ENCODE results near the gene C19orf81. TPM values are rescaled to one million over a fixed set of nuclear protein-coding genes. Genes with fewer than 3 reads are reported as not detected.

The C19orf81 gene
- total and polyA plus RNA-seq, 9 of the 15 experiments (the other 6 are each of a cell fraction or from before 2014, with no cell fraction given), result 2.5 to 42.9 (median 33.0) TPM; not detected in 4

- BruUV-seq (replicated peaks), result no TSS peak
- Histone ChIP-seq H3K4me1 (replicated peaks in 1 of 2; ENCODE audit: control insufficient read depth in 2 of 2, insufficient read depth in 2 of 2, low read length in 2 of 2) (peaks cover 0 to 19% of the 10 kb centered on the region in 2 experiments; a peak in 2 of 5 replicates), H3K9me1 (ENCODE audit: control insufficient read depth, insufficient read depth, low read length) (no peaks in the 10 kb centered on the region), H3K4me3 (no peak overlapping the region), H2AFZ (ENCODE audit: low read depth, low read length) (no peak overlapping the region), H3K79me2 (ENCODE audit: control insufficient read depth, insufficient read depth, low read length) (no peaks in the 10 kb centered on the region), H3K36me3 (ENCODE audit: control insufficient read depth, insufficient read depth, low read length) (no peaks in the 10 kb centered on the region), H3K9me3 (replicated peaks; ENCODE audit: control insufficient read depth, insufficient read depth, low read depth, low read length) (peaks cover 10% of the 10 kb centered on the region; the same call in 1 of the 2 replicates), H3K27ac (ENCODE audit: extremely low read depth, low read depth, low read length) (no peak overlapping the region), H4K20me1 (replicated peaks; ENCODE audit: control insufficient read depth, insufficient read depth, low read length) (no peaks in the 10 kb centered on the region), H3K9ac (ENCODE audit: insufficient read depth in 1 of 2, low read depth in 2 of 2, low read length in 2 of 2) (no peak overlapping the region), H3K4me2 (ENCODE audit: insufficient read depth, low read length) (no peak overlapping the region), H3K27me3 (ENCODE audit: control insufficient read depth in 2 of 2, insufficient read depth in 2 of 2, low read length in 2 of 2) (peaks cover 0 to 9% of the 10 kb centered on the region in 2 experiments; a peak in 2 of 5 replicates)
- POLR2A ChIA-PET, result interaction anchor here (0.6 kb wide), 1 partner anchor 578 kb away, joined by 3 read pairs; no protein-coding TSS in a partner anchor
- ATAC-seq, result peak; percentile 59; the same call in 2 of the 3 replicates
- intact Hi-C loops (cut with micrococcal nuclease) (no loop called here), in situ Hi-C loops (cut with MboI) (no loop called here)
- FAIRE-seq, result no peak
- WGBS (ENCODE audit: insufficient coverage, low coverage, missing lambda C conversion rate), result 47% methylated on average over 20 of the region's 20 CpGs
- DNase-seq (ENCODE audit: extremely low read depth in 1 of 4, low spot score in 3 of 4), result peak in 2 of 4 experiments; percentile 28 to 37
- CTCF ChIA-PET (ENCODE audit: low intra/inter-chr PET ratio), result no interaction called here
- TF ChIP-seq ZNF239 (CRISPR knock-in tag; IDR thresholded peaks at IDR 0.05) (no peak), ZNF740 (CRISPR knock-in tag; IDR thresholded peaks at IDR 0.05) (peak; percentile 56; the same call in 1 of the 2 replicates), ZNF740 (tag; IDR thresholded peaks at IDR 0.05) (no peak), CTCF (IDR thresholded peaks at IDR 0.05 in 2 of 3, conservative IDR thresholded peaks at IDR 0.05 in 1 of 3; ENCODE audit: insufficient read depth in 2 of 3, low read depth in 1 of 3, low read length in 3 of 3) (peak; percentile 43 to 85 (median 51)), RAD21 (CRISPR knock-in tag; conservative IDR thresholded peaks at IDR 0.05 in 1 of 2, IDR thresholded peaks at IDR 0.05 in 1 of 2) (0 out of 4 replicates have a peak, but pooled peaks of 1 of the 2 experiments have one; percentile 15), PBX2 (CRISPR knock-in tag; IDR thresholded peaks at IDR 0.05; ENCODE audit: low read depth) (no peak), PBX2 (tag; conservative IDR thresholded peaks at IDR 0.05; ENCODE audit: low read depth) (no peak), MBD2 (IDR thresholded peaks at IDR 0.05; ENCODE audit: borderline replicate concordance, low read depth) (no peak), VEZF1 (CRISPR knock-in tag; IDR thresholded peaks at IDR 0.05) (peak; percentile 50), ZC3H8 (IDR thresholded peaks at IDR 0.05) (no peak)
- TF ChIP-seq, protein P1, sequence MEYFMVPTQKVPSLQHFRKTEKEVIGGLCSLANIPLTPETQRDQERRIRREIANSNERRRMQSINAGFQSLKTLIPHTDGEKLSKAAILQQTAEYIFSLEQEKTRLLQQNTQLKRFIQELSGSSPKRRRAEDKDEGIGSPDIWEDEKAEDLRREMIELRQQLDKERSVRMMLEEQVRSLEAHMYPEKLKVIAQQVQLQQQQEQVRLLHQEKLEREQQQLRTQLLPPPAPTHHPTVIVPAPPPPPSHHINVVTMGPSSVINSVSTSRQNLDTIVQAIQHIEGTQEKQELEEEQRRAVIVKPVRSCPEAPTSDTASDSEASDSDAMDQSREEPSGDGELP (CRISPR knock-in tag; IDR thresholded peaks at IDR 0.05; ENCODE audit: borderline replicate concordance), result peak; percentile 12; the same call in 1 of the 2 replicates
Measured at GRCh38 chr19:50632151-50632835, 17.0 kb upstream of the C19orf81 start.

All from K562 (cell line).